ENCODE data around the gene DALRD3. TPM values are rescaled to one million over a fixed set of nuclear protein-coding genes. Genes with fewer than 3 reads are reported as not detected.

Gene DALRD3
- total and polyA plus RNA-seq, 2 donors (not counting 1 experiment from before 2014, with no cell fraction given): 57.2 to 82.6 TPM

GRCh38 chr3:49019941-49020329, 1.6 kb upstream of the DALRD3 start:
- no peaks in the 10 kb centered on the region for H3K9me3 ChIP-seq (ENCODE audit: control extremely low read depth in 1 of 3, control insufficient read depth in 2 of 3, insufficient read depth in 1 of 3, low read length in 2 of 3)
- peak overlapping the region in 4 of 5 experiments; percentile 88 to 92 (median 90) for H3K4me3 ChIP-seq (ENCODE audit: control extremely low read depth in 1 of 5, extremely low read depth in 1 of 5, insufficient read depth in 1 of 5, low read depth in 2 of 5, low read length in 4 of 5)
- no peak for TF ChIP-seq EZH2 (IDR thresholded peaks at IDR 0.05; ENCODE audit: borderline replicate concordance, insufficient read depth, low read depth, low read length, poor library complexity, severe bottlenecking)
- TF ChIP-seq, protein P1, sequence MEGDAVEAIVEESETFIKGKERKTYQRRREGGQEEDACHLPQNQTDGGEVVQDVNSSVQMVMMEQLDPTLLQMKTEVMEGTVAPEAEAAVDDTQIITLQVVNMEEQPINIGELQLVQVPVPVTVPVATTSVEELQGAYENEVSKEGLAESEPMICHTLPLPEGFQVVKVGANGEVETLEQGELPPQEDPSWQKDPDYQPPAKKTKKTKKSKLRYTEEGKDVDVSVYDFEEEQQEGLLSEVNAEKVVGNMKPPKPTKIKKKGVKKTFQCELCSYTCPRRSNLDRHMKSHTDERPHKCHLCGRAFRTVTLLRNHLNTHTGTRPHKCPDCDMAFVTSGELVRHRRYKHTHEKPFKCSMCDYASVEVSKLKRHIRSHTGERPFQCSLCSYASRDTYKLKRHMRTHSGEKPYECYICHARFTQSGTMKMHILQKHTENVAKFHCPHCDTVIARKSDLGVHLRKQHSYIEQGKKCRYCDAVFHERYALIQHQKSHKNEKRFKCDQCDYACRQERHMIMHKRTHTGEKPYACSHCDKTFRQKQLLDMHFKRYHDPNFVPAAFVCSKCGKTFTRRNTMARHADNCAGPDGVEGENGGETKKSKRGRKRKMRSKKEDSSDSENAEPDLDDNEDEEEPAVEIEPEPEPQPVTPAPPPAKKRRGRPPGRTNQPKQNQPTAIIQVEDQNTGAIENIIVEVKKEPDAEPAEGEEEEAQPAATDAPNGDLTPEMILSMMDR (IDR thresholded peaks at IDR 0.05): no peak
- H4K20me1 ChIP-seq (ENCODE audit: control insufficient read depth, insufficient read depth, low read length, poor library complexity, severe bottlenecking): peaks cover 10% of the 10 kb centered on the region
- peaks cover 40% of the 10 kb centered on the region for H3K79me2 ChIP-seq (ENCODE audit: control insufficient read depth, insufficient read depth, low read length)
- H3K36me3 ChIP-seq (replicated peaks in 1 of 2; ENCODE audit: control extremely low read depth in 1 of 2, control insufficient read depth in 1 of 2, extremely low read depth in 1 of 2, insufficient read depth in 2 of 2, low read length in 1 of 2): peaks cover 1 to 33% of the 10 kb centered on the region in 2 experiments
- peak overlapping the region; percentile 98 for H3K4me2 ChIP-seq (replicated peaks; ENCODE audit: low read depth, low read length, poor library complexity, severe bottlenecking)
- intact Hi-C loops (cut with micrococcal nuclease): loop anchor here (2.0 to 10.0 kb wide), 4 partner anchors 101 to 463 kb away; partner anchors contain the start of genes ARIH2, DAG1, IP6K2 and PFKFB4
- H3K27me3 ChIP-seq (replicated peaks in 1 of 4; ENCODE audit: control extremely low read depth in 1 of 4, control insufficient read depth in 3 of 4, insufficient read depth in 4 of 4, low read length in 3 of 4): no peaks in the 10 kb centered on the region
- H2AFZ ChIP-seq (ENCODE audit: insufficient read depth, low read depth, low read length, poor library complexity, severe bottlenecking): peak overlapping the region; percentile 89
- peak overlapping the region; percentile 96 for H3K4me3 Mint-ChIP-seq
- ATAC-seq (ENCODE audit: low read depth) (no peak), DNase-seq (no peak)
- H3K27ac Mint-ChIP-seq: peak overlapping the region; percentile 97
- peaks cover 51% of the 10 kb centered on the region for H3K4me1 Mint-ChIP-seq
- H3K4me1 ChIP-seq (ENCODE audit: control insufficient read depth in 2 of 2, insufficient read depth in 2 of 2, low read length in 2 of 2): peaks cover 33 to 47% of the 10 kb centered on the region in 2 donors
- H3K27me3 Mint-ChIP-seq: no peaks in the 10 kb centered on the region
- 34% methylated on average over 12 of the region's 12 CpGs for WGBS (ENCODE audit: insufficient coverage)
- ChIA-PET POLR2A (interaction anchor here (1.4 to 6.4 kb wide), 6 partner anchors 8 to 74 kb away, joined by 4 to 116 read pairs (median 11); partner anchors contain the start of genes IMPDH2, QRICH1 and WDR6), CTCF (interaction anchor here (0.5 to 3.7 kb wide), 7 partner anchors 8 to 215 kb away, joined by 3 to 52 read pairs (median 4); partner anchors contain the start of genes ARIH2, IMPDH2, P4HTM and WDR6)
- H3K27ac ChIP-seq (ENCODE audit: low read length in 2 of 2): peak overlapping the region; percentile 96 to 98
- H3K9me3 Mint-ChIP-seq (ENCODE audit: insufficient read depth): no peaks in the 10 kb centered on the region
- peak overlapping the region; percentile 98 for H3K9ac ChIP-seq (ENCODE audit: low read length)

GRCh38 chr3:49018707-49019006, 277 bp upstream of the DALRD3 start:
- Histone ChIP-seq H3K4me3 (ENCODE audit: control extremely low read depth in 1 of 5, extremely low read depth in 1 of 5, insufficient read depth in 1 of 5, low read depth in 2 of 5, low read length in 4 of 5) (peak overlapping the region; percentile 70 to 89 (median 82)), H2AFZ (ENCODE audit: insufficient read depth, low read depth, low read length, poor library complexity, severe bottlenecking) (peak overlapping the region; percentile 87), H4K20me1 (ENCODE audit: control insufficient read depth, insufficient read depth, low read length, poor library complexity, severe bottlenecking) (peaks cover 22% of the 10 kb centered on the region), H3K79me2 (ENCODE audit: control insufficient read depth, insufficient read depth, low read length) (peaks cover 36% of the 10 kb centered on the region), H3K4me1 (ENCODE audit: control insufficient read depth in 2 of 2, insufficient read depth in 2 of 2, low read length in 2 of 2) (peaks cover 33 to 44% of the 10 kb centered on the region in 2 donors), H3K9ac (ENCODE audit: low read length) (peak overlapping the region; percentile 82), H3K36me3 (replicated peaks in 1 of 2; ENCODE audit: control extremely low read depth in 1 of 2, control insufficient read depth in 1 of 2, extremely low read depth in 1 of 2, insufficient read depth in 2 of 2, low read length in 1 of 2) (peaks cover 1 to 29% of the 10 kb centered on the region in 2 experiments), H3K4me2 (replicated peaks; ENCODE audit: low read depth, low read length, poor library complexity, severe bottlenecking) (peak overlapping the region; percentile 91), H3K27ac (ENCODE audit: low read length in 2 of 2) (peak overlapping the region; percentile 37 to 73), H3K9me3 (ENCODE audit: control extremely low read depth in 1 of 3, control insufficient read depth in 2 of 3, insufficient read depth in 1 of 3, low read length in 2 of 3) (no peaks in the 10 kb centered on the region), H3K27me3 (replicated peaks in 1 of 4; ENCODE audit: control extremely low read depth in 1 of 4, control insufficient read depth in 3 of 4, insufficient read depth in 4 of 4, low read length in 3 of 4) (no peaks in the 10 kb centered on the region)
- Mint-ChIP-seq H3K27ac (peak overlapping the region; percentile 94), H3K4me3 (peak overlapping the region; percentile 93), H3K27me3 (no peaks in the 10 kb centered on the region), H3K4me1 (peaks cover 51% of the 10 kb centered on the region), H3K9me3 (ENCODE audit: insufficient read depth) (no peaks in the 10 kb centered on the region)
- ATAC-seq (ENCODE audit: low read depth) (no peak), DNase-seq (no peak)
- ChIA-PET POLR2A (interaction anchor here (1.4 to 6.4 kb wide), 4 partner anchors 7 to 102 kb away, joined by 4 to 116 read pairs (median 4); partner anchors contain the start of genes IMPDH2, USP19 and WDR6), CTCF (interaction anchor here (1.8 to 2.2 kb wide), 3 partner anchors 10 to 11 kb away, joined by 4 to 13 read pairs (median 5); partner anchors contain the start of genes IMPDH2 and WDR6)
- intact Hi-C loops (cut with micrococcal nuclease): no loop called here
- TF ChIP-seq, protein P1 (IDR thresholded peaks at IDR 0.05): no peak
- TF ChIP-seq EZH2 (IDR thresholded peaks at IDR 0.05; ENCODE audit: borderline replicate concordance, insufficient read depth, low read depth, low read length, poor library complexity, severe bottlenecking): no peak
- WGBS (ENCODE audit: insufficient coverage): under 1% methylated on average over 9 of the region's 18 CpGs
